ENCODE data around the gene STX18. TPM values are rescaled to one million over a fixed set of nuclear protein-coding genes. Genes with fewer than 3 reads are reported as not detected.

The STX18 gene
- total and polyA plus RNA-seq, 2 donors (not counting 3 experiments of a cell fraction or from before 2014, with no cell fraction given) = 30.7 to 31.2 TPM

- Histone ChIP-seq H3K27ac (ENCODE audit: insufficient read depth, low read depth, low read length) (no peak overlapping the region), H3K36me3 (ENCODE audit: control insufficient read depth in 2 of 2, extremely low read depth in 1 of 2, insufficient read depth in 2 of 2, low read length in 2 of 2) (no peaks in the 10 kb centered on the region), H2AFZ (ENCODE audit: low read depth, low read length) (no peak overlapping the region), H3K79me2 (ENCODE audit: control insufficient read depth, insufficient read depth, low read length) (no peaks in the 10 kb centered on the region), H3K9me1 (replicated peaks; ENCODE audit: control insufficient read depth, extremely low read depth, insufficient read depth, low read length) (no peaks in the 10 kb centered on the region), H3K4me1 (ENCODE audit: control insufficient read depth, extremely low read depth, insufficient read depth, low read length) (peaks cover 9% of the 10 kb centered on the region), H3K4me2 (ENCODE audit: insufficient read depth, low read length) (peak overlapping the region; percentile 2), H3K9me3 (replicated peaks; ENCODE audit: control insufficient read depth, insufficient read depth, low read length) (peaks cover 2% of the 10 kb centered on the region), H3K27me3 (ENCODE audit: control insufficient read depth in 2 of 2, insufficient read depth in 2 of 2, low read length in 2 of 2) (no peaks in the 10 kb centered on the region), H3K9ac (replicated peaks; ENCODE audit: extremely low read depth, insufficient read depth, low read length) (no peak overlapping the region), H3K4me3 (replicated peaks in 1 of 3; ENCODE audit: insufficient read depth in 1 of 3, low read depth in 1 of 3, low read length in 3 of 3) (no peak overlapping the region), H4K20me1 (replicated peaks; ENCODE audit: control insufficient read depth, extremely low read depth, insufficient read depth, low read length) (no peaks in the 10 kb centered on the region)
- TF ChIP-seq EZH2 (IDR thresholded peaks at IDR 0.05; ENCODE audit: borderline replicate concordance, low read depth, low read length, severe bottlenecking) (no peak), POLR2A (IDR thresholded peaks at IDR 0.05; ENCODE audit: low read depth, low read length) (no peak), JUN (IDR thresholded peaks at IDR 0.05; ENCODE audit: borderline replicate concordance, insufficient read depth, insufficient read length, low read depth) (no peak)
- FAIRE-seq (no peak), DNase-seq (ENCODE audit: low read depth, low spot score) (no peak)
- BruUV-seq (replicated peaks) = no TSS peak
- ChIA-PET CTCF (interaction anchor here (0.7 to 1.5 kb wide), 4 partner anchors 10 to 84 kb away, joined by 3 to 5 read pairs (median 4); no protein-coding TSS in a partner anchor), POLR2A (interaction anchor here (0.6 kb wide), 1 partner anchor 297 kb away, joined by 4 read pairs; no protein-coding TSS in a partner anchor)
- intact Hi-C loops (cut with micrococcal nuclease) = no loop called here
- dilution Hi-C loops (cut with MboI; ENCODE audit: extremely low pct_ligation_motif_present, low sequenced_read_pairs) = no loop called here
Observed at GRCh38 chr4:4591071-4591470, 49.2 kb upstream of the STX18 start.

GRCh38 chr4:4590546-4590945 lies 48.7 kb upstream of the STX18 start:
- peak; percentile 69 for FAIRE-seq
- H3K9ac ChIP-seq (replicated peaks; ENCODE audit: extremely low read depth, insufficient read depth, low read length) = no peak overlapping the region
- no peaks in the 10 kb centered on the region for H4K20me1 ChIP-seq (replicated peaks; ENCODE audit: control insufficient read depth, extremely low read depth, insufficient read depth, low read length)
- ChIA-PET CTCF (interaction anchor here (0.7 to 1.5 kb wide), 3 partner anchors 11 to 28 kb away, joined by 3 to 5 read pairs (median 5); no protein-coding TSS in a partner anchor), POLR2A (interaction anchor here (0.6 kb wide), 1 partner anchor 296 kb away, joined by 4 read pairs; no protein-coding TSS in a partner anchor)
- DNase-seq (ENCODE audit: low read depth, low spot score) = peak; percentile 48
- no peaks in the 10 kb centered on the region for H3K9me1 ChIP-seq (replicated peaks; ENCODE audit: control insufficient read depth, extremely low read depth, insufficient read depth, low read length)
- no peak overlapping the region for H3K27ac ChIP-seq (ENCODE audit: insufficient read depth, low read depth, low read length)
- no peaks in the 10 kb centered on the region for H3K79me2 ChIP-seq (ENCODE audit: control insufficient read depth, insufficient read depth, low read length)
- BruUV-seq (replicated peaks) = no TSS peak
- TF ChIP-seq, protein P1, sequence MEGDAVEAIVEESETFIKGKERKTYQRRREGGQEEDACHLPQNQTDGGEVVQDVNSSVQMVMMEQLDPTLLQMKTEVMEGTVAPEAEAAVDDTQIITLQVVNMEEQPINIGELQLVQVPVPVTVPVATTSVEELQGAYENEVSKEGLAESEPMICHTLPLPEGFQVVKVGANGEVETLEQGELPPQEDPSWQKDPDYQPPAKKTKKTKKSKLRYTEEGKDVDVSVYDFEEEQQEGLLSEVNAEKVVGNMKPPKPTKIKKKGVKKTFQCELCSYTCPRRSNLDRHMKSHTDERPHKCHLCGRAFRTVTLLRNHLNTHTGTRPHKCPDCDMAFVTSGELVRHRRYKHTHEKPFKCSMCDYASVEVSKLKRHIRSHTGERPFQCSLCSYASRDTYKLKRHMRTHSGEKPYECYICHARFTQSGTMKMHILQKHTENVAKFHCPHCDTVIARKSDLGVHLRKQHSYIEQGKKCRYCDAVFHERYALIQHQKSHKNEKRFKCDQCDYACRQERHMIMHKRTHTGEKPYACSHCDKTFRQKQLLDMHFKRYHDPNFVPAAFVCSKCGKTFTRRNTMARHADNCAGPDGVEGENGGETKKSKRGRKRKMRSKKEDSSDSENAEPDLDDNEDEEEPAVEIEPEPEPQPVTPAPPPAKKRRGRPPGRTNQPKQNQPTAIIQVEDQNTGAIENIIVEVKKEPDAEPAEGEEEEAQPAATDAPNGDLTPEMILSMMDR (IDR thresholded peaks at IDR 0.05; ENCODE audit: extremely low read depth in 1 of 2, insufficient read depth in 1 of 2, low read depth in 1 of 2, low read length in 2 of 2) = no peak
- TF ChIP-seq GATA2 (IDR thresholded peaks at IDR 0.05; ENCODE audit: insufficient read depth, insufficient read length, low read depth, low read length) (peak; percentile 33), POLR2A (IDR thresholded peaks at IDR 0.05; ENCODE audit: low read depth, low read length) (no peak), FOS (IDR thresholded peaks at IDR 0.05; ENCODE audit: borderline replicate concordance, insufficient read depth, low read length) (peak; percentile 82)
- intact Hi-C loops (cut with micrococcal nuclease) = no loop called here
- no peaks in the 10 kb centered on the region for H3K36me3 ChIP-seq (ENCODE audit: control insufficient read depth in 2 of 2, extremely low read depth in 1 of 2, insufficient read depth in 2 of 2, low read length in 2 of 2)
- no peak overlapping the region for H3K4me3 ChIP-seq (replicated peaks in 1 of 3; ENCODE audit: insufficient read depth in 1 of 3, low read depth in 1 of 3, low read length in 3 of 3)
- H3K4me2 ChIP-seq (ENCODE audit: insufficient read depth, low read length) = peak overlapping the region; percentile 2
- H3K27me3 ChIP-seq (ENCODE audit: control insufficient read depth in 2 of 2, insufficient read depth in 2 of 2, low read length in 2 of 2) = no peaks in the 10 kb centered on the region
- dilution Hi-C loops (cut with MboI; ENCODE audit: extremely low pct_ligation_motif_present, low sequenced_read_pairs) = no loop called here
- peaks cover 9% of the 10 kb centered on the region for H3K4me1 ChIP-seq (ENCODE audit: control insufficient read depth, extremely low read depth, insufficient read depth, low read length)
- peaks cover 2% of the 10 kb centered on the region for H3K9me3 ChIP-seq (replicated peaks; ENCODE audit: control insufficient read depth, insufficient read depth, low read length)
- no peak overlapping the region for H2AFZ ChIP-seq (ENCODE audit: low read depth, low read length)
